NB4 (cell line): ENCODE data around the gene NID2.

Experiments
- DNase-seq: peaks from one replicate; pipeline ENCODE4 v3.0.0; 2010; ENCODE audit warnings: low read depth
- H3K4me3 ChIP-seq: one replicate; pipeline ENCODE4 v1.5.1; 2011; ENCODE audit warnings: mild to moderate bottlenecking, low read depth, low read length, moderate library complexity
- MYC ChIP-seq: IDR thresholded peaks from 2 replicates; pipeline ENCODE4 v1.6.1; 2011; ENCODE audit warnings: low read depth, low read length
- POLR2A ChIP-seq: IDR thresholded peaks from 2 replicates; pipeline ENCODE4 v1.6.1; 2011; ENCODE audit warnings: mild to moderate bottlenecking; ENCODE audit not compliant: insufficient read length; ENCODE audit errors: extremely low read depth
- TF ChIP-seq, protein P1 (sequence below): IDR thresholded peaks from one replicate; pipeline ENCODE4 v1.5.1; 2012; ENCODE audit warnings: low read depth, low read length
- TF ChIP-seq, protein P2 (sequence below): IDR thresholded peaks from 2 replicates; pipeline ENCODE4 v1.6.1; 2011; ENCODE audit warnings: low read depth, low read length

Gene NID2

DNA sequence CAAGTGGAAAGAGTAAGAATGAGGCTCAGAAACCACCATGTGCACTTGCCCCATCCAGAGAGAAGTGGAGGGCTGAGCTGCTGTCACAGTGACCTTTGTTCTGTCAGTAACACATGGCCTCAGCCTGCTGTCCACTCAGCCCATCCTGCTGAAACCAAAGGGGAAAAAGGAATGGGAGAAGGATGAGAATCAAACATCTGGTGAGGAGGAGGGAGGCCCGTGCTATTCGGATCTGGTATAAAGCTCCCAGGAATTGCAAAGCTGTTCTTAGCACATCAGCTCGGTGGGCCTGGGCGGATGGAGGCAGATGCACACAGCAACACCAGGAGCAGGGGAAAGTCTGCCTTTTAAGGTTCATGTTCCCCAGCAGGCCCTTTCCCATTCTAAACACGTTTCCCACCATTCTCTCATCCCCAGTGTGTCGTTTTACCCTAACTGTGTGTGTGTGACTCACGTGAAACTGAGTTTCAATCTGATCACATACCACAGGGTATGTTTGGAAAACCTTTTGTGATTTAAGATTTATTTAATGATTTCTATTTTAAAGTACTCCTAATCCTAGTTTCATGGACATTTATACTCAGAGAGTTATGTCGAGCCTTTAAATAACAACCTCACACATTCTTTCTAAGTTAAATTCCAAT is 42.7 kb downstream of the NID2 start:
- no peak overlapping the region for H3K4me3 ChIP-seq
- no peak for DNase-seq
- TF ChIP-seq, protein P1, sequence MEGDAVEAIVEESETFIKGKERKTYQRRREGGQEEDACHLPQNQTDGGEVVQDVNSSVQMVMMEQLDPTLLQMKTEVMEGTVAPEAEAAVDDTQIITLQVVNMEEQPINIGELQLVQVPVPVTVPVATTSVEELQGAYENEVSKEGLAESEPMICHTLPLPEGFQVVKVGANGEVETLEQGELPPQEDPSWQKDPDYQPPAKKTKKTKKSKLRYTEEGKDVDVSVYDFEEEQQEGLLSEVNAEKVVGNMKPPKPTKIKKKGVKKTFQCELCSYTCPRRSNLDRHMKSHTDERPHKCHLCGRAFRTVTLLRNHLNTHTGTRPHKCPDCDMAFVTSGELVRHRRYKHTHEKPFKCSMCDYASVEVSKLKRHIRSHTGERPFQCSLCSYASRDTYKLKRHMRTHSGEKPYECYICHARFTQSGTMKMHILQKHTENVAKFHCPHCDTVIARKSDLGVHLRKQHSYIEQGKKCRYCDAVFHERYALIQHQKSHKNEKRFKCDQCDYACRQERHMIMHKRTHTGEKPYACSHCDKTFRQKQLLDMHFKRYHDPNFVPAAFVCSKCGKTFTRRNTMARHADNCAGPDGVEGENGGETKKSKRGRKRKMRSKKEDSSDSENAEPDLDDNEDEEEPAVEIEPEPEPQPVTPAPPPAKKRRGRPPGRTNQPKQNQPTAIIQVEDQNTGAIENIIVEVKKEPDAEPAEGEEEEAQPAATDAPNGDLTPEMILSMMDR, result no peak
- no peak for TF ChIP-seq MYC
- TF ChIP-seq, protein P2, sequence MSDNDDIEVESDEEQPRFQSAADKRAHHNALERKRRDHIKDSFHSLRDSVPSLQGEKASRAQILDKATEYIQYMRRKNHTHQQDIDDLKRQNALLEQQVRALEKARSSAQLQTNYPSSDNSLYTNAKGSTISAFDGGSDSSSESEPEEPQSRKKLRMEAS, result no peak
- no peak for TF ChIP-seq POLR2A

DNA sequence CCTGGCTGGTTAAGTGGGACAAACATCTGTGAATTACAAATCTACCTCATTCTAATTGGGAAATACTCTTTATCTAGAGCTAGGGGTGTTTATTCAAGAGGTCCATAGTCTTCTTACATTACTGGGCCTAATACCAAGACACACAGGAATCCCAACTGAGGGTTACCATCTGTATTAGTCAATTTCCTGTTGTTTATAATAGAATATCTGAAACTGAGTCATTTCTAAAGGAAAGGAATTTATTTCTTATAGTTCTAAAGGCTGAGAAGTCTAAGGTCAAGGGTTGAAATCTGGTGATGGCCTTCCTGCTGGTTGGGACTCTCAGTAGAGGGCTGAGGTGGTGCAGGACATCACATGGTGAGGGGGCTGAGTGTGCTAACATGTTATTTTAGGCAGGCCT is 43.5 kb downstream of the NID2 start:
- no peak for DNase-seq
- TF ChIP-seq MYC (no peak), POLR2A (no peak)
- TF ChIP-seq, protein P2, result no peak
- TF ChIP-seq, protein P1, result no peak
- no peak overlapping the region for H3K4me3 ChIP-seq

DNA sequence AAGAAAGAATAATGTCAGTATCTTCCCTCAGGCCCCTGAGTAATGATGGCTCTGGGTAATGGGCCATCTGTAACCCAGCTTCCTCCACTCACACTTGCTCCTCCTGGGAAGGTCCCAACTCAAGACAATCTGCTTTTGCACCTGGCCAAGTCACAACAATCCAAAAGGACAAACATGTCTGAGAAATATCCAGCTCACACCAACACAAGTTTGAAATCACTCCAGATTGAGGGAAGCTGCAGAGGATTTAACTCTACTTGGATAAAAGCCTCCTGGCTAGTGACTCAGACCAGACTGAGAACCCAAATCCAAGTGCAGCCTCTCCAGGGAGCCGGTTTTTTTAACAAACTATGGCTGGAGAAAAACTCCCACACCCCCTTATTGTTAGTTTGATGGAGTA is 45.3 kb downstream of the NID2 start:
- TF ChIP-seq MYC, result no peak
- TF ChIP-seq, protein P1, result no peak
- TF ChIP-seq, protein P2, result no peak
- TF ChIP-seq POLR2A, result no peak
- no peak overlapping the region for H3K4me3 ChIP-seq
- DNase-seq, result no peak

DNA sequence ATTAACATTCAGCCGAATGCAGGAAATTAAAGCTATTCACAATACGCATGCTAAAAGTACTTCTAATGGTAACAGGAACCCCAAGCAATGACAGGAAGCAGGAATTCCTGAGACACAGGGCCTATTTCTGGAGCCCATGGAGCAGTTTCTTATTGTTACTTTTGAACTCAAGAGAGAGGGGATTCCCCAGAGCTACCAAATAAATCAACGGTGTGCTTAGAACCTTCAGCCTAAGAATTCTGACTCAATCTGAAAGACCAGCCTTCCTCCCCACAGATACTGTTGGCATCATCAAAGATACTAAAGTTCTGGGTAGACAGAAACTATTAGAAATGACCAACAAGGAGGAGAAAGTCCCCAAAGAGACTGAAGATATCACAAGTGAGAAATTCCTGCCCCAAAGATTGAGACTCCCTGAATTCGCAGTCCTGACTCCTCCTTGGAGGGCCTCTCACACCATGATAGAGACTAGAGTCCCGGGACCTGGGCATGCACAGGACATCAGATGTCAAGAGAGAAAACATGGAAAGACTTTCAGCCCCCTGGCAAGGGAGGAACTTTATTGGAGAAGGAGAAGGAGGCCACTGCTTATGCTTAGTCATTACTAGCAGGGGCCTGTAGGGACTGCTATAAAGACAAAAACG is 46.8 kb downstream of the NID2 start:
- no peak overlapping the region for H3K4me3 ChIP-seq
- TF ChIP-seq POLR2A, result no peak
- TF ChIP-seq, protein P2, result no peak
- no peak for TF ChIP-seq MYC
- TF ChIP-seq, protein P1, result no peak
- no peak for DNase-seq

DNA sequence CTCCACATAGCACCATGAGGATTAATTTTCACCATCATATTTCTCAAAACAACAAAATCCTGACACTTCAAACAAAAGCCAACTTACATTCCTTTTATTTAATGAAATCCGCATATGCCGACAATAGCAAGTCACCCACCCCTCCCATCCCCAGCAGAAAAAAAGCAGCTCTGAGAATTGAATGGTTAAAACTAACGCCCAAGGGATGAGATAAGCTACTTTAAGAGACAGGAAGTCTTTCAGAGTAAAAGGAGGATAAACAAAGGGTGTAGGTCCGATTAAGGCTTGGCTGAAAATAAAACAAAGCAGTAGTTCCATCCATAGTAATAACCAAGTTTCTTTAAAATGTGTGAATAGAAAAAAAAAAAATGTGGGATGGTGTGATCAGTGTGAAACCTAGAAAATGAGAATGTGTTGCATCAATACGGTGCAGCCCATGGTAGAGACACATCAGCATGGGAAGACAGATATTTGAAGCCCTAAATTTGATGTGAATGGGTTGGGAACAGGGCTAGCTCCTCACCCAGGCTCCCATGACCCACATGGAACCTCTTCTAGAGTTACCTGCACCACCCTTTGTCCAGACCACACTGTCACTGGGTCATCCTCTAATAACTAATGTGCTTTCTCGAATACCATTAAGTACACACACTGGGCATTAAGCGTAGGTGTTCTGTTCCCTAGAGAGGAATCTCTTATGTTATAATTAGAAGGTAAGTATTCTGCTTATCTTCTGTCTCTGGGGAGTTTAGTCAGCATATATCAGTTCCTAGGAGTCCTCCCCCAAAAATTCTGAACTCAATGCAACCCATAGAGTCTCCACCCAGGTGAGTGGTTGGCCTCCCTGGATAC is 47.8 kb downstream of the NID2 start:
- no peak overlapping the region for H3K4me3 ChIP-seq
- TF ChIP-seq MYC, result no peak
- TF ChIP-seq, protein P2, result no peak
- TF ChIP-seq POLR2A, result no peak
- TF ChIP-seq, protein P1, result no peak
- DNase-seq, result no peak
